ENCODE measurements around the gene ZNF660.

The ZNF660 gene

DNA sequence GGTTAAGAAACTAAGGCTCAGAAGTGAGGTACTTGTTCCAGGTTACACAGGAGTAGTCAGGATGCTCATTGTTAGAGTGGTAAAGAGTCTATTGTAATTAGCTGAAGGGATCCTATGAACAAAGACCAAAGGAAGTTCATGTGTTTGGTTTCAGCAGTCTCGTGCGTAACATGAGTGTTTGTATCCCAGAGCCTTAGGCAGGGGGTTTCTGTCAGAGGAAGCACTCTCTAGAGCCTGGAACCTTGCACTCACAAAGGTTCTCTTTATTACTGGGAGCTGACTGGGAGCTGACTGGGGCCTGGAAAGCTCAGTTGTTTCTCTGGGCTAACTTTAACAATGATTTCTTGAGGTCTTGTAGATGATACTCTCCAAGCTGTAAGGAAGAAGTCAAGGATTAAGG lies 44.0 kb downstream of the ZNF660 start:
- no peak overlapping the region for H3K4me3 ChIP-seq (ENCODE audit: low read depth, low read length)

DNA sequence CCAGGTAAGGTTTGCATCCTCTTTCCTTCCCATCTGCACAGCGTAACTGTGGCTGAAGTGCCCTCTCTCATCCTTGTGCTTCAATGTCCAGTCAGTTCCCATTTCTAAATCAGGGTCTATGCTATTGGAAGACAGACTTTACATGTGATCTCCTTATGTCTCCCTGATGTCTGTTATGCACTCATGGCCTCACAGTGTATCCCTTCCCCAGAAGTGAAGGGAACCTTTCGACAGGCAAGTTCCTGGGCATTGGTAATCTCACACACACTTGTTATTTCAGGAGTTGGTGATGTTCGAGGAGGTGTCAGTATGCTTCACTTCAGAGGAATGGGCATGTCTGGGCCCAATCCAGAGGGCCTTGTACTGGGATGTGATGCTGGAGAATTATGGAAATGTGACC lies 47.4 kb downstream of the ZNF660 start:
- no peak overlapping the region for H3K4me3 ChIP-seq (ENCODE audit: low read depth, low read length)

DNA sequence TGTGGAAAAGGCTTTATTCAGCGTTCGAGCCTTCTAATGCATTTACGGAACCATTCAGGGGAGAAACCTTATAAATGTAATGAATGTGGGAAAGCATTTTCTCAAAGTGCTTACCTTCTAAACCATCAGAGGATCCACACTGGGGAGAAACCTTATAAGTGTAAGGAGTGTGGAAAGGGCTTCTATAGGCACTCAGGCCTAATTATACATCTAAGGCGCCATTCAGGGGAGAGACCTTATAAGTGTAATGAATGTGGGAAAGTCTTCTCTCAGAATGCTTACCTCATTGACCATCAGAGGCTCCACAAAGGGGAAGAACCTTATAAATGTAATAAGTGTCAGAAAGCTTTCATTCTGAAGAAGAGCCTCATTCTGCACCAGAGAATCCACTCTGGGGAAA lies 57.6 kb downstream of the ZNF660 start:
- no peak overlapping the region for H3K4me3 ChIP-seq (ENCODE audit: low read depth, low read length)

GRCh38 chr3:44643024-44643423 lies 58.3 kb downstream of the ZNF660 start:
- H3K4me3 ChIP-seq (ENCODE audit: low read depth, low read length) = no peak overlapping the region

- H3K4me3 ChIP-seq (ENCODE audit: low read depth, low read length) = no peak overlapping the region
These were observed 63.0 kb downstream of the ZNF660 start for GRCh38 chr3:44647771-44648170.

DNA sequence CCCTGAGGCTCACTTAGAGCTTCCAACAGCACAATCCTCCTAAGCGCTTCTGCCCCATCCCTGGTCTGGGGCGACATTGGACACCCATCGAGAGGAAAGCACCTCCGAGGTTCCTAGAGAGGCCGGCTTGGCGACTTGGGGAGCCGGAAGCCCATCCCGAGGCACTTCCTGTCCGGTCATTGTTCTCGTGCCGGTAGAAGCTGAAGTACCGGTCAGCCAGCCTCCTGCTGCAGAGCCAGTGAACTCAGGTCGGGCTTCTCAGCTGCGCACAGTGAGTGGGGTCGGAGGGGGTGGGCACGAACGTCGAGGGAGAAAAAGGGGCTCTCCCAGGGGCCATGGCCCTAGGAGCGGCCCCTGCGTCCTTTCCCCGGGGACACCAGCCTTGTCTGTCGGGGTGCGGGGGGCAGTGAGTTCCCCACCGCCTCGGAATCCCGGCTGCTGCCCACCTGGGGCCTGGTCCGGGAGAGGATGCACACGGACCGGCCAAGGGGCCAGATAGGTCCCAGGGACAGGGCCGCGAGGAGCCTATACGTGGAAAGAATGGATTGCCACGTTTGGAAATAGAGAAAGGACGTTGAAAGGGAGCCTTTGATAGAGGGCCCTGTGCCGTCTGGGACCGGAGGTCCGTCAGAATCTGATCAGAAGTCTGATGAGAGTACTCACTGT lies 63.9 kb downstream of the ZNF660 start, which contains the start of gene ZNF35:
TSS of gene ZNF35 (plus strand) at position 169 of the 666 bp plus-strand sequence. CDS start 2,336 bp downstream, outside the sequence.
- peak within 1 kb of the TSS; percentile 89 for H3K4me3 ChIP-seq (ENCODE audit: low read depth, low read length)

All from iPS-11a (cell line).